ENCODE measurements around the gene KRT85. TPM values are rescaled to one million over a fixed set of nuclear protein-coding genes. Genes with fewer than 3 reads are reported as not detected.

Gene KRT85
- total RNA-seq, 1 donor from 2014 or later: not detected

- no peak for DNase-seq
- Histone ChIP-seq H3K27me3 (no peaks in the 10 kb centered on the region), H3K9me3 (no peaks in the 10 kb centered on the region), H3K4me1 (no peaks in the 10 kb centered on the region), H3K27ac (no peak overlapping the region), H3K36me3 (no peaks in the 10 kb centered on the region), H3K4me3 (no peak overlapping the region)
- intact Hi-C loops (cut with DNase I): no loop called here
- ATAC-seq: no peak
- TF ChIP-seq CTCF (IDR thresholded peaks at IDR 0.05): no peak
These were observed 2.5 kb upstream of the KRT85 start for GRCh38 chr12:52369809-52370208.

GRCh38 chr12:52369211-52369610, 1.9 kb upstream of the KRT85 start:
- H3K27ac ChIP-seq: no peak overlapping the region
- H3K4me1 ChIP-seq: no peaks in the 10 kb centered on the region
- no peak overlapping the region for H3K4me3 ChIP-seq
- TF ChIP-seq CTCF (IDR thresholded peaks at IDR 0.05): no peak
- intact Hi-C loops (cut with DNase I): no loop called here
- no peak for DNase-seq
- ATAC-seq: no peak
- no peaks in the 10 kb centered on the region for H3K27me3 ChIP-seq
- no peaks in the 10 kb centered on the region for H3K9me3 ChIP-seq
- H3K36me3 ChIP-seq: no peaks in the 10 kb centered on the region

- intact Hi-C loops (cut with DNase I): no loop called here
- no peaks in the 10 kb centered on the region for H3K27me3 ChIP-seq
- no peak overlapping the region for H3K27ac ChIP-seq
- no peaks in the 10 kb centered on the region for H3K9me3 ChIP-seq
- no peaks in the 10 kb centered on the region for H3K4me1 ChIP-seq
- H3K36me3 ChIP-seq: no peaks in the 10 kb centered on the region
- ATAC-seq: no peak
- no peak overlapping the region for H3K4me3 ChIP-seq
- DNase-seq: no peak
- no peak for TF ChIP-seq CTCF (IDR thresholded peaks at IDR 0.05)
These were observed 1.2 kb upstream of the KRT85 start for GRCh38 chr12:52368508-52368907.

- Histone ChIP-seq H3K4me1 (no peaks in the 10 kb centered on the region), H3K27me3 (no peaks in the 10 kb centered on the region), H3K27ac (no peak overlapping the region), H3K9me3 (no peaks in the 10 kb centered on the region), H3K36me3 (no peaks in the 10 kb centered on the region), H3K4me3 (no peak overlapping the region)
- DNase-seq (no peak), ATAC-seq (no peak)
- no peak for TF ChIP-seq CTCF (IDR thresholded peaks at IDR 0.05)
- intact Hi-C loops (cut with DNase I): no loop called here
These were observed 595 bp upstream of the KRT85 start for GRCh38 chr12:52367876-52368275.

- H3K36me3 ChIP-seq: no peaks in the 10 kb centered on the region
- H3K4me3 ChIP-seq: no peak overlapping the region
- no peak for ATAC-seq
- no peaks in the 10 kb centered on the region for H3K9me3 ChIP-seq
- no peak for DNase-seq
- TF ChIP-seq CTCF (IDR thresholded peaks at IDR 0.05): no peak
- intact Hi-C loops (cut with DNase I): no loop called here
- H3K27me3 ChIP-seq: no peaks in the 10 kb centered on the region
- peaks cover 5% of the 10 kb centered on the region for H3K4me1 ChIP-seq
- no peak overlapping the region for H3K27ac ChIP-seq
These were observed 2.3 kb downstream of the KRT85 start for GRCh38 chr12:52364901-52365489.

GRCh38 chr12:52364061-52364460, 3.2 kb downstream of the KRT85 start:
- Histone ChIP-seq H3K36me3 (no peaks in the 10 kb centered on the region), H3K4me3 (no peak overlapping the region), H3K27ac (no peak overlapping the region), H3K27me3 (no peaks in the 10 kb centered on the region), H3K9me3 (no peaks in the 10 kb centered on the region), H3K4me1 (peaks cover 5% of the 10 kb centered on the region)
- DNase-seq (no peak), ATAC-seq (no peak)
- intact Hi-C loops (cut with DNase I): no loop called here
- TF ChIP-seq CTCF (IDR thresholded peaks at IDR 0.05): no peak

Data from upper lobe of right lung (tissue), 1 donor.